ENCODE measurements around the gene PARP3. TPM values are rescaled to one million over a fixed set of nuclear protein-coding genes. Genes with fewer than 3 reads are reported as not detected.

The PARP3 gene
- total RNA-seq, 1 donor from 2014 or later: 14.3 TPM

- intact Hi-C loops (cut with micrococcal nuclease): no loop called here
- H3K27ac ChIP-seq (replicated peaks): peak overlapping the region; percentile 99
- H3K4me3 ChIP-seq: peak overlapping the region; percentile 85
- peak; percentile 55 for TF ChIP-seq CTCF (IDR thresholded peaks at IDR 0.05; ENCODE audit: borderline replicate concordance)
- H3K4me1 ChIP-seq: peaks cover 36% of the 10 kb centered on the region
- DNase-seq: no peak
- H3K27me3 ChIP-seq (ENCODE audit: low read depth): no peaks in the 10 kb centered on the region
- H3K9me3 ChIP-seq (replicated peaks): no peaks in the 10 kb centered on the region
- H3K36me3 ChIP-seq: no peaks in the 10 kb centered on the region
Observed at GRCh38 chr3:51982352-51982837, 40.2 kb downstream of the PARP3 start.

- H3K4me1 ChIP-seq: peaks cover 36% of the 10 kb centered on the region
- intact Hi-C loops (cut with micrococcal nuclease): no loop called here
- TF ChIP-seq CTCF (IDR thresholded peaks at IDR 0.05; ENCODE audit: borderline replicate concordance): no peak
Observed at GRCh38 chr3:51982838-51983577, 40.8 kb downstream of the PARP3 start, which contains the start of gene ACY1. Gene ACY1 (plus strand): TSS chr3:51983535. CDS start chr3:51984065, 530 bp downstream.

GRCh38 chr3:51983578-51984268, 41.6 kb downstream of the PARP3 start:
- H3K4me1 ChIP-seq: peaks cover 36% of the 10 kb centered on the region
- no peaks in the 10 kb centered on the region for H3K27me3 ChIP-seq (ENCODE audit: low read depth)
- no peaks in the 10 kb centered on the region for H3K36me3 ChIP-seq
- DNase-seq: no peak
- intact Hi-C loops (cut with micrococcal nuclease): no loop called here
- peak overlapping the region; percentile 99 for H3K27ac ChIP-seq (replicated peaks)
- H3K4me3 ChIP-seq: peak overlapping the region; percentile 85
- H3K9me3 ChIP-seq (replicated peaks): no peaks in the 10 kb centered on the region
- no peak for TF ChIP-seq CTCF (IDR thresholded peaks at IDR 0.05; ENCODE audit: borderline replicate concordance)

More at GRCh38 chr3:51982838-51983577, 40.8 kb downstream of the PARP3 start, which contains the start of gene ACY1:
- H3K4me3 ChIP-seq: peak within 1 kb of the TSS; percentile 85
- no peaks in the 10 kb centered on the region for H3K36me3 ChIP-seq
- H3K9me3 ChIP-seq (replicated peaks): no peaks in the 10 kb centered on the region
- peak; percentile 91 for DNase-seq
- H3K27me3 ChIP-seq (ENCODE audit: low read depth): no peaks in the 10 kb centered on the region
- peak within 1 kb of the TSS; percentile 99 for H3K27ac ChIP-seq (replicated peaks)

- TF ChIP-seq CTCF (IDR thresholded peaks at IDR 0.05; ENCODE audit: borderline replicate concordance): no peak
- DNase-seq: no peak
- no peaks in the 10 kb centered on the region for H3K36me3 ChIP-seq
- peaks cover 42% of the 10 kb centered on the region for H3K4me1 ChIP-seq
- peak overlapping the region; percentile 99 for H3K27ac ChIP-seq (replicated peaks)
- H3K9me3 ChIP-seq (replicated peaks): no peaks in the 10 kb centered on the region
- no peaks in the 10 kb centered on the region for H3K27me3 ChIP-seq (ENCODE audit: low read depth)
- intact Hi-C loops (cut with micrococcal nuclease): no loop called here
- H3K4me3 ChIP-seq: peak overlapping the region; percentile 85
Observed at GRCh38 chr3:51984269-51984647, 42.1 kb downstream of the PARP3 start.

GRCh38 chr3:51985063-51985462, 42.9 kb downstream of the PARP3 start:
- Histone ChIP-seq H3K36me3 (no peaks in the 10 kb centered on the region), H3K27me3 (ENCODE audit: low read depth) (no peaks in the 10 kb centered on the region), H3K4me3 (no peak overlapping the region), H3K4me1 (peaks cover 48% of the 10 kb centered on the region), H3K9me3 (replicated peaks) (no peaks in the 10 kb centered on the region), H3K27ac (replicated peaks) (no peak overlapping the region)
- intact Hi-C loops (cut with micrococcal nuclease): no loop called here
- no peak for TF ChIP-seq CTCF (IDR thresholded peaks at IDR 0.05; ENCODE audit: borderline replicate concordance)
- no peak for DNase-seq
